ENCODE measurements around the gene ZNF491. TPM values are rescaled to one million over a fixed set of nuclear protein-coding genes. Genes with fewer than 3 reads are reported as not detected.

ZNF491 gene
- total and polyA plus RNA-seq, 9 of the 15 experiments (the other 6 are each of a cell fraction or from before 2014, with no cell fraction given) = 0.19 to 0.95 (median 0.39) TPM; not detected in 1

GRCh38 chr19:11814029-11814699, 15.8 kb downstream of the ZNF491 start, which contains the start of gene ZNF440 (continued):
- TF ChIP-seq UBTF (IDR thresholded peaks at IDR 0.05; ENCODE audit: borderline replicate concordance in 1 of 2, low read depth in 2 of 2, low read length in 2 of 2) (0 out of 4 replicates have a peak, but pooled peaks of 1 of the 2 experiments have one; percentile 24), USF1 (CRISPR knock-in tag; IDR thresholded peaks at IDR 0.05) (no peak), MEIS2 (IDR thresholded peaks at IDR 0.05; ENCODE audit: partially characterized antibody) (peak; percentile 92), GTF3C2 (IDR thresholded peaks at IDR 0.05; ENCODE audit: borderline replicate concordance, extremely low read depth, insufficient read length) (no peak), RBFOX2 (IDR thresholded peaks at IDR 0.05; ENCODE audit: low read depth, low read length) (peak; percentile 97), SNRNP70 (optimal IDR thresholded peaks at IDR 0.05; ENCODE audit: low read depth, low read length) (no peak), ZNF134 (CRISPR knock-in tag; conservative IDR thresholded peaks at IDR 0.05) (no peak), TAF15 (IDR thresholded peaks at IDR 0.05; ENCODE audit: low read depth, low read length) (no peak), ZNF143 (CRISPR knock-in tag; IDR thresholded peaks at IDR 0.05) (no peak), ZNF764 (CRISPR knock-in tag; IDR thresholded peaks at IDR 0.05; ENCODE audit: low read depth) (no peak), ZNF449 (CRISPR knock-in tag; IDR thresholded peaks at IDR 0.05) (no peak), ZBTB2 (IDR thresholded peaks at IDR 0.05) (no peak), LEF1 (IDR thresholded peaks at IDR 0.05) (no peak)

All from K562 (cell line).